Neutrophil (primary cell): Measurements from ENCODE around the gene USP22.

Source experiments
- H3K27ac ChIP-seq: fragments of 200-600 bp; sonication (generic); 2 replicates; pipeline ENCODE4 v1.5.1; 2016; ENCODE audit warnings: mild to moderate bottlenecking, moderate library complexity
- H3K27me3 ChIP-seq: fragments of 200-600 bp; sonication (generic); 2 replicates; pipeline ENCODE4 v1.6.0; 2016; ENCODE audit warnings: mild to moderate bottlenecking
- H3K36me3 ChIP-seq: fragments of 200-600 bp; sonication (generic); 2 replicates; pipeline ENCODE4 v1.5.1; 2017
- H3K4me1 ChIP-seq, 2 experiments: fragments of 200-600 bp in 1 of 2; sonication (generic) in 1 of 2; 1 replicate in 1 of 2; 2 replicates in 1 of 2; pipeline versions ENCODE4 v1.5.1 to v1.6.1; 2013 to 2016; ENCODE audit warnings: low read depth in 1 of 2, low read length in 1 of 2, mild to moderate bottlenecking in 1 of 2, moderate library complexity in 1 of 2; ENCODE audit not compliant: control insufficient read depth in 1 of 2, insufficient read depth in 1 of 2
- H3K4me3 ChIP-seq, 2 experiments: fragments of 200-600 bp in 1 of 2; sonication (generic) in 1 of 2; 1 replicate in 1 of 2; 2 replicates in 1 of 2; pipeline ENCODE4 v1.5.1; 2013 to 2016; ENCODE audit warnings: low read depth in 1 of 2, low read length in 1 of 2, mild to moderate bottlenecking in 1 of 2, moderate library complexity in 1 of 2
- H3K9me3 ChIP-seq: fragments of 200-600 bp; sonication (generic); 2 replicates; pipeline ENCODE4 v1.5.1; 2016
- TF ChIP-seq, protein P1 (sequence below): fragments of 200-600 bp; sonication (generic); IDR thresholded peaks from 2 replicates; pipeline ENCODE4 v1.5.1; 2016; ENCODE audit warnings: antibody characterized with exemption

The USP22 gene

GRCh38 chr17:21075739-21076085 is 32.9 kb upstream of the USP22 start:
- Histone ChIP-seq H3K9me3 (no peaks in the 10 kb centered on the region), H3K27me3 (peaks cover 25% of the 10 kb centered on the region), H3K4me3 (no peak overlapping the region), H3K36me3 (no peaks in the 10 kb centered on the region), H3K4me1 (no peaks in the 10 kb centered on the region), H3K27ac (no peak overlapping the region)
- TF ChIP-seq, protein P1, sequence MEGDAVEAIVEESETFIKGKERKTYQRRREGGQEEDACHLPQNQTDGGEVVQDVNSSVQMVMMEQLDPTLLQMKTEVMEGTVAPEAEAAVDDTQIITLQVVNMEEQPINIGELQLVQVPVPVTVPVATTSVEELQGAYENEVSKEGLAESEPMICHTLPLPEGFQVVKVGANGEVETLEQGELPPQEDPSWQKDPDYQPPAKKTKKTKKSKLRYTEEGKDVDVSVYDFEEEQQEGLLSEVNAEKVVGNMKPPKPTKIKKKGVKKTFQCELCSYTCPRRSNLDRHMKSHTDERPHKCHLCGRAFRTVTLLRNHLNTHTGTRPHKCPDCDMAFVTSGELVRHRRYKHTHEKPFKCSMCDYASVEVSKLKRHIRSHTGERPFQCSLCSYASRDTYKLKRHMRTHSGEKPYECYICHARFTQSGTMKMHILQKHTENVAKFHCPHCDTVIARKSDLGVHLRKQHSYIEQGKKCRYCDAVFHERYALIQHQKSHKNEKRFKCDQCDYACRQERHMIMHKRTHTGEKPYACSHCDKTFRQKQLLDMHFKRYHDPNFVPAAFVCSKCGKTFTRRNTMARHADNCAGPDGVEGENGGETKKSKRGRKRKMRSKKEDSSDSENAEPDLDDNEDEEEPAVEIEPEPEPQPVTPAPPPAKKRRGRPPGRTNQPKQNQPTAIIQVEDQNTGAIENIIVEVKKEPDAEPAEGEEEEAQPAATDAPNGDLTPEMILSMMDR, result no peak

- TF ChIP-seq, protein P1, result no peak
- H3K4me3 ChIP-seq, result no peak overlapping the region
- no peaks in the 10 kb centered on the region for H3K9me3 ChIP-seq
These were observed 30.0 kb upstream of the USP22 start for GRCh38 chr17:21072745-21073197.

GRCh38 chr17:21066394-21066793 is 23.6 kb upstream of the USP22 start:
- Histone ChIP-seq H3K9me3 (no peaks in the 10 kb centered on the region), H3K36me3 (no peaks in the 10 kb centered on the region), H3K4me1 (no peaks in the 10 kb centered on the region), H3K4me3 (no peak overlapping the region), H3K27ac (no peak overlapping the region), H3K27me3 (no peaks in the 10 kb centered on the region)
- TF ChIP-seq, protein P1, result no peak

More at GRCh38 chr17:21072745-21073197, 30.0 kb upstream of the USP22 start:
- Histone ChIP-seq H3K36me3 (no peaks in the 10 kb centered on the region), H3K27me3 (peaks cover 4% of the 10 kb centered on the region), H3K4me1 (no peaks in the 10 kb centered on the region), H3K27ac (no peak overlapping the region)

GRCh38 chr17:21061971-21062526 is 19.2 kb upstream of the USP22 start:
- TF ChIP-seq, protein P1, result no peak
- Histone ChIP-seq H3K36me3 (no peaks in the 10 kb centered on the region), H3K9me3 (no peaks in the 10 kb centered on the region), H3K4me1 (no peaks in the 10 kb centered on the region), H3K27ac (no peak overlapping the region), H3K27me3 (no peaks in the 10 kb centered on the region), H3K4me3 (no peak overlapping the region)

GRCh38 chr17:21061158-21061835 is 18.5 kb upstream of the USP22 start:
- Histone ChIP-seq H3K4me3 (no peak overlapping the region), H3K36me3 (no peaks in the 10 kb centered on the region), H3K4me1 (no peaks in the 10 kb centered on the region)

More at GRCh38 chr17:21061158-21061835, 18.5 kb upstream of the USP22 start:
- H3K27me3 ChIP-seq, result peaks cover under 1% of the 10 kb centered on the region
- no peaks in the 10 kb centered on the region for H3K9me3 ChIP-seq
- no peak overlapping the region for H3K27ac ChIP-seq
- TF ChIP-seq, protein P1, result no peak
